Testis (tissue), 3 donors: ENCODE measurements around the gene C1D. TPM values are rescaled to one million over a fixed set of nuclear protein-coding genes. Genes with fewer than 3 reads are reported as not detected.

ENCODE experiments used
- DNase-seq: peaks from one replicate; pipeline ENCODE4 v3.0.0-alpha.2; 2019
- H3K27ac ChIP-seq, 2 donors: fragments of 200-600 bp; sonication (generic); one replicate each; pipeline ENCODE4 v1.5.1; 2019
- H3K27me3 ChIP-seq: fragments of 200-600 bp; sonication (generic); one replicate; pipeline ENCODE4 v1.5.1; 2019
- H3K36me3 ChIP-seq: fragments of 200-600 bp; sonication (generic); one replicate; pipeline ENCODE4 v1.5.1; 2017; ENCODE audit warnings: low read depth; ENCODE audit errors: missing control alignments
- H3K4me1 ChIP-seq: fragments of 200-600 bp; sonication (generic); one replicate; pipeline ENCODE4 v1.5.1; 2019
- H3K4me3 ChIP-seq, 2 donors: fragments of 200-600 bp; sonication (generic); one replicate each; pipeline ENCODE4 v1.5.1; 2017 to 2019
- H3K9me3 ChIP-seq: fragments of 200-600 bp; sonication (generic); one replicate; pipeline ENCODE4 v1.5.1; 2017
- POLR2A ChIP-seq: fragments of 450-650 bp; IDR thresholded peaks from one replicate; pipeline ENCODE4 v1.6.1; 2017; ENCODE audit warnings: antibody characterized with exemption, mild to moderate bottlenecking, moderate library complexity
- WGBS, 2 donors: methylation state at CpG; one replicate each; pipeline ENCODE4 v1.1.5; 2018; 5-methylcytosine and 5-hydroxymethylcytosine counted together
- intact Hi-C: fragments of 100-400 bp; cut with DNase I; formaldehyde crosslinking; loops from one replicate; pipeline ENCODE4 v1.15.1; 2023; ENCODE audit warnings: low total_unique reads
- polyA plus RNA-seq: library from polyadenylated mRNA; stranded (reverse); fragments of 350-450 nt; fragmentation: Illumina TruSeq; extraction: RNeasy Lipid Tissue Mini Kit (QIAGEN cat#74804); gene quantifications from one replicate; pipeline ENCODE4 v1.2.3, GENCODE V29; 2014; ENCODE audit warnings: low read depth, low replicate concordance; ENCODE audit not compliant: insufficient read depth
- total RNA-seq, 2 donors: library from RNA; depleted of rRNA; stranded (reverse); fragments of >200 nt; gene quantifications; one replicate each; pipeline ENCODE4 v1.2.3, GENCODE V29; 2016
- TF ChIP-seq, protein P1 (sequence below), 3 experiments: fragments of 450-650 bp in 2 of 3; fragments of 200-600 bp in 1 of 3; sonication (generic) in 1 of 3; IDR thresholded peaks; one replicate each; pipeline ENCODE4 v1.5.1; 2016 to 2019; ENCODE audit warnings: antibody characterized with exemption in 3 of 3, mild to moderate bottlenecking in 2 of 3, moderate library complexity in 1 of 3

Gene C1D
- total and polyA plus RNA-seq, 3 donors from 2014 or later: 27.0 to 34.0 (median 31.7) TPM

DNA sequence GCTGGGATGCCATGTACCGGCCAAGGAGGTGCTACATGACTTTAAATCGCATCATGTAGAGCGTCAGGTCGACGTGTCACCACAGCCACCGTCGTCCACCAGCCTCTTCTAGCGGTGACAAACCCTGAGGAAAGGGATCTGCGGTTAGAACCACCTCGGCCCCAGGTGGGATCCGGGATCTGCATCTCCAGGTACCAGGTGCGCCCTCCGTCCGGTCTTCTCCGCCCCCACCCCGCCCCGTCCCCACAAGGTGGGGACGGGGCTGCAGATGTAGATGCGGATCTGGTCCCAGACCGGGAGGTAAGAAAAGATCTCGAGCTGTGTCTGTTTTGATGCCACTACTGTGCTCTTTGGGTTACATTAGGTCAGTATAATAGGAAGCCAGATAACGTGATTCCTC, 38.4 kb downstream of the C1D start:
- Histone ChIP-seq H3K4me1 (no peaks in the 10 kb centered on the region), H3K4me3 (no peak overlapping the region), H3K36me3 (no peaks in the 10 kb centered on the region), H3K27me3 (peaks cover 5% of the 10 kb centered on the region), H3K9me3 (no peaks in the 10 kb centered on the region), H3K27ac (no peak overlapping the region)
- DNase-seq: no peak
- WGBS, 2 donors: 65 to 87% methylated on average over 22 of the region's 22 CpGs
- TF ChIP-seq POLR2A: no peak
- TF ChIP-seq, protein P1, sequence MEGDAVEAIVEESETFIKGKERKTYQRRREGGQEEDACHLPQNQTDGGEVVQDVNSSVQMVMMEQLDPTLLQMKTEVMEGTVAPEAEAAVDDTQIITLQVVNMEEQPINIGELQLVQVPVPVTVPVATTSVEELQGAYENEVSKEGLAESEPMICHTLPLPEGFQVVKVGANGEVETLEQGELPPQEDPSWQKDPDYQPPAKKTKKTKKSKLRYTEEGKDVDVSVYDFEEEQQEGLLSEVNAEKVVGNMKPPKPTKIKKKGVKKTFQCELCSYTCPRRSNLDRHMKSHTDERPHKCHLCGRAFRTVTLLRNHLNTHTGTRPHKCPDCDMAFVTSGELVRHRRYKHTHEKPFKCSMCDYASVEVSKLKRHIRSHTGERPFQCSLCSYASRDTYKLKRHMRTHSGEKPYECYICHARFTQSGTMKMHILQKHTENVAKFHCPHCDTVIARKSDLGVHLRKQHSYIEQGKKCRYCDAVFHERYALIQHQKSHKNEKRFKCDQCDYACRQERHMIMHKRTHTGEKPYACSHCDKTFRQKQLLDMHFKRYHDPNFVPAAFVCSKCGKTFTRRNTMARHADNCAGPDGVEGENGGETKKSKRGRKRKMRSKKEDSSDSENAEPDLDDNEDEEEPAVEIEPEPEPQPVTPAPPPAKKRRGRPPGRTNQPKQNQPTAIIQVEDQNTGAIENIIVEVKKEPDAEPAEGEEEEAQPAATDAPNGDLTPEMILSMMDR (IDR thresholded peaks at IDR 0.05): no peak
- intact Hi-C loops: no loop called here

DNA sequence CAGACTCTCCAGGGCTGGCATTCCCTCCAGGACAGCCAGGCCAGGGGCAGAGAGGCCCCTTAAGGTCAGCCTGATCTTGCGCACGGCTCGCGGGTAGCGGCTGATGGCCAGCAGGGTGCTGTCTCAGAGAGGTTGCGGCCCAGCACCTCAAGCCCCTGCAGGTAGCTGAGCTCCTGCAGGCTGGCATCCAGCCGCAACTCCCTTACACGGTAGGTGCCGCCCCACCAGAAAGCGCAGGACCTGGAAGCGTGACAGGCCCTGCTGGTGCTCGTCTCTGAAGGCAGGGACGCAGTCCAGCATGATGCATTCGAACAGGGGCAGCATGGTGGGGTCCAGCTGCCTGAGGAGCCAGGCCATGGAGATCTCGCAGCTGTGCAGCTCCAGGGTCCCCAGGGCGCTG, 38.9 kb downstream of the C1D start:
- H3K4me3 ChIP-seq: no peak overlapping the region
- no peaks in the 10 kb centered on the region for H3K36me3 ChIP-seq
- no peaks in the 10 kb centered on the region for H3K4me1 ChIP-seq
- H3K27me3 ChIP-seq: peaks cover 5% of the 10 kb centered on the region
- WGBS, 2 donors: 55 to 94% methylated on average over 2 to 15 of the region's 16 CpGs
- H3K9me3 ChIP-seq: no peaks in the 10 kb centered on the region
- no peak for DNase-seq
- TF ChIP-seq POLR2A: no peak
- TF ChIP-seq, protein P1 (IDR thresholded peaks at IDR 0.05): no peak
- H3K27ac ChIP-seq: no peak overlapping the region
- intact Hi-C loops: no loop called here

DNA sequence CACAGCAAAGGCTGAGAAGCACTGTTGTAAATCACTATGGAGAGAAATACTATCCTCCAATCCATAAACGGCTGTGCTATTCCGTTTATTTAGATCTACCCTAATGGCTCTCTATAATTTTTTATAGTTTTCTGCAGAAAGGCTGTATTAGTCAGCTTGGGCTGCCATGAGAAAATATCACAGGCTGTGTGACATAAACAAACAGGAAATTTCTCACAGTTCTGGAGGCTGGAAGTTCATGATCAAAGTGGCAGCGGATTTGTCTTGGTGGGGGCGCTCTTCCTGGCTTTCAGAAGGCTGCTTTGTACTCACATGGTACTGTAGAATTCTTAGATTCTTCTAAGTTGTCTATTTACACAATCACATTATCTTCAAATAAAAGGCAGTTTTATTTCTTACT, 44.1 kb downstream of the C1D start:
- Histone ChIP-seq H3K9me3 (no peaks in the 10 kb centered on the region), H3K4me3 (peak overlapping the region in 1 of 2 donors; percentile 5), H3K36me3 (no peaks in the 10 kb centered on the region), H3K27ac (no peak overlapping the region), H3K27me3 (no peaks in the 10 kb centered on the region), H3K4me1 (no peaks in the 10 kb centered on the region)
- intact Hi-C loops: no loop called here
- 45 to 64% methylated on average over 4 of the region's 4 CpGs for WGBS, 2 donors
- no peak for DNase-seq
- TF ChIP-seq POLR2A: no peak
- TF ChIP-seq, protein P1 (IDR thresholded peaks at IDR 0.05): no peak

DNA sequence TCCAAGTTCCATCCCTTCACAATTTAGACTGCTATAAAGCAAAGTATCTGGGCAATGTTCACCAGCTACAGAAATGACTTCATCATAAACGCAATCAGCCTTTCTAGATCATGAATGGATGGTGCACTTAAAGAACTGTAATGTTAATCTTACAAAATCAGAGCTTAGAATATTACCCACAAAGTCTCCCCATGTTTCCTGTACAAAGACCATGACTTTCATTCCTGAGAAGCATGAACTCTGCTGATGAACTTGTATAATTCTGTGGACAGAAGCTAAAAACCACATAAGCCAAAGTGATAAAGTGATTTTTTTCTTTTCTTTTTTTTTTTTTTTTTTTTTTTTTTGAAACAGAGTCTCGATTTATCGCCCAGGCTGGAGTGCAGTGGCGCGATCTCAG, 53.3 kb downstream of the C1D start:
- no peak overlapping the region for H3K27ac ChIP-seq
- no peak for DNase-seq
- H3K4me1 ChIP-seq: no peaks in the 10 kb centered on the region
- H3K27me3 ChIP-seq: no peaks in the 10 kb centered on the region
- 76 to 82% methylated on average over 5 of the region's 5 CpGs for WGBS, 2 donors
- intact Hi-C loops: no loop called here
- no peak overlapping the region for H3K4me3 ChIP-seq
- no peaks in the 10 kb centered on the region for H3K9me3 ChIP-seq
- no peak for TF ChIP-seq POLR2A
- TF ChIP-seq, protein P1 (IDR thresholded peaks at IDR 0.05): no peak
- no peaks in the 10 kb centered on the region for H3K36me3 ChIP-seq

DNA sequence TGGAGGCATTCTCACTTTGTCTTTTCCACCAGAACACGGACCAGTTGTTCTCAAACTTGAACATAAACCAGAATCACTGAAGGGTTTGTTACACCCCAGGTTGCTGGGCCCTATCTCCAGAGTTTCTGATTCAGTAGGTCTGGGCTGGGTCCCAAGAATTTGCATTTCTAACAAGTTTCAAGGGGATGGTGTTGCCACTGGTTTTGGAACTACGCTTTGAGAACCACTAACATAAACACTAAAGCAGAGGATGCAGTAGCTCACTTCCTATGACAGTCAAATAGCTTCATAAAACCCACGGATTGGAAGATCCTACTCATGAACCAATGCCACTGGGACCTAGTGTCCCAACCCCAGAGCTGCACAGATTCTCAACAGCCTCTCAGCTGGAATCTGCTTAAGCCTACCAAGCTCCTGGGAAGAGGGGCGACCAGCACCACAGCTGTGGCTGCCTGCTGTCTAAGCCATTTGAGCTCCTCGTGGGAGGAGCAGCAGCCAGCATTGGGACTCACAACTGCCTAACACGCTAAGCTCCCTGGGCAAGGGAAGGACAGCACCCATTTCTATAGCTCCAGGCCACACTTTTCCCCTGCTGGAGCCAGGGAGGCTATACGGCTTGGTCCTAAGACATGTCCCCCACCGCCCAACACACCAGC, 62.5 kb downstream of the C1D start:
- no peaks in the 10 kb centered on the region for H3K27me3 ChIP-seq
- H3K4me1 ChIP-seq: no peaks in the 10 kb centered on the region
- DNase-seq: no peak
- H3K27ac ChIP-seq: no peak overlapping the region
- WGBS, 2 donors: 77 to 90% methylated on average over 2 to 8 of the region's 8 CpGs
- intact Hi-C loops: no loop called here
- H3K36me3 ChIP-seq: no peaks in the 10 kb centered on the region
- no peak overlapping the region for H3K4me3 ChIP-seq
- no peak for TF ChIP-seq POLR2A
- TF ChIP-seq, protein P1 (IDR thresholded peaks at IDR 0.05): no peak
- no peaks in the 10 kb centered on the region for H3K9me3 ChIP-seq
